Liver (tissue), 3 donors: ENCODE measurements around the gene MPRIP.

ENCODE experiments used
- RAD21 ChIP-seq, 2 donors: IDR thresholded peaks; 2 replicates each; pipeline ENCODE4 v1.6.1; 2016; ENCODE audit warnings: antibody characterized with exemption in 2 of 2, mild to moderate bottlenecking in 2 of 2
- RXRA ChIP-seq, 2 donors: IDR thresholded peaks; 2 replicates each; pipeline ENCODE4 v1.6.1; 2017 to 2018; ENCODE audit warnings: antibody characterized with exemption in 2 of 2, mild to moderate bottlenecking in 1 of 2
- TAF1 ChIP-seq: conservative IDR thresholded peaks from 2 replicates; pipeline ENCODE4 v1.6.1; 2016; ENCODE audit warnings: antibody characterized with exemption, mild to moderate bottlenecking
- TF ChIP-seq, protein P1 (sequence below): fragments of 150-350 bp; IDR thresholded peaks from 2 replicates; pipeline ENCODE4 v1.5.1; 2017; ENCODE audit warnings: improper control_type of control experiment, low read depth, low read length; ENCODE audit not compliant: missing input control
- TF ChIP-seq, protein P2 (sequence below): IDR thresholded peaks from 2 replicates; pipeline ENCODE4 v1.6.1; 2016; ENCODE audit warnings: antibody characterized with exemption
- TF ChIP-seq, protein P3 (sequence below): IDR thresholded peaks from 2 replicates; pipeline ENCODE4 v1.6.1; 2016; ENCODE audit warnings: antibody characterized with exemption
- donor health status: healthy.
- donor health status: healthy.

DNA sequence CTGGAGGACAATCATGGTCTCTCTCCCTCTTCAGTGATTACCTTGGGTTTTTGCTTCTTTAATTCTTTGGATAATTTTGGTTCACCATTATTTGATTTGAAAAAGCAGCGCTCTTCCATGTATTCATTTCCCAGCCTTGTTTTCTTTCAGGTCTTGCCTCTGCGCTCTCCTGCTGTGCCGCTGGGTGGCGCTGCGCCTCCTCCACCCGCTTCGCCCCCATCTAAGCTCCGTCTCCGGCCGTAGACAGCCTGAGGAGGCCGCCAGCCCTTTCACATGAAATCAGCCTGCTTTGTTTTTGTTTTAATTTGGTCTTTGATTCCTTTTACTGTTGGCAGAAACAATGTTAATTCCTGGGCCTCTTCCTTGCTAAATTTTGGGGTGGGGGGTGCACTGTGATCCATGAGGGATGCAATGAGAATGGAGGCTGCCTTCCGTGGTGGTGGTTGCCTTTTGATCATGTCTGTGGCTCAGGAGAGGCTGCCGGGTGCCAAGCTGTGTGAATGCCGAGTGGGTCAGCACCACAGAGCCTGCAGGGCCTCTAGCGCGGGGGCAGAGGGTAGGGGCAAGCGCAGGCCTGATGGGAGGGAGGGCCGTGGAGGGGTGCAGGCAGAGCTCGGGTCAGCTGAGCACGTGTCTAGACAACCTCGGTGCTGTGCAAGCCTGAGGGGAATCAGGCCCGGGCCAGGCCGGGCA is 99.7 kb downstream of the MPRIP start:
- TF ChIP-seq, protein P1, sequence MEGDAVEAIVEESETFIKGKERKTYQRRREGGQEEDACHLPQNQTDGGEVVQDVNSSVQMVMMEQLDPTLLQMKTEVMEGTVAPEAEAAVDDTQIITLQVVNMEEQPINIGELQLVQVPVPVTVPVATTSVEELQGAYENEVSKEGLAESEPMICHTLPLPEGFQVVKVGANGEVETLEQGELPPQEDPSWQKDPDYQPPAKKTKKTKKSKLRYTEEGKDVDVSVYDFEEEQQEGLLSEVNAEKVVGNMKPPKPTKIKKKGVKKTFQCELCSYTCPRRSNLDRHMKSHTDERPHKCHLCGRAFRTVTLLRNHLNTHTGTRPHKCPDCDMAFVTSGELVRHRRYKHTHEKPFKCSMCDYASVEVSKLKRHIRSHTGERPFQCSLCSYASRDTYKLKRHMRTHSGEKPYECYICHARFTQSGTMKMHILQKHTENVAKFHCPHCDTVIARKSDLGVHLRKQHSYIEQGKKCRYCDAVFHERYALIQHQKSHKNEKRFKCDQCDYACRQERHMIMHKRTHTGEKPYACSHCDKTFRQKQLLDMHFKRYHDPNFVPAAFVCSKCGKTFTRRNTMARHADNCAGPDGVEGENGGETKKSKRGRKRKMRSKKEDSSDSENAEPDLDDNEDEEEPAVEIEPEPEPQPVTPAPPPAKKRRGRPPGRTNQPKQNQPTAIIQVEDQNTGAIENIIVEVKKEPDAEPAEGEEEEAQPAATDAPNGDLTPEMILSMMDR: peak; percentile 53
- TF ChIP-seq TAF1: no peak
- TF ChIP-seq, protein P2, sequence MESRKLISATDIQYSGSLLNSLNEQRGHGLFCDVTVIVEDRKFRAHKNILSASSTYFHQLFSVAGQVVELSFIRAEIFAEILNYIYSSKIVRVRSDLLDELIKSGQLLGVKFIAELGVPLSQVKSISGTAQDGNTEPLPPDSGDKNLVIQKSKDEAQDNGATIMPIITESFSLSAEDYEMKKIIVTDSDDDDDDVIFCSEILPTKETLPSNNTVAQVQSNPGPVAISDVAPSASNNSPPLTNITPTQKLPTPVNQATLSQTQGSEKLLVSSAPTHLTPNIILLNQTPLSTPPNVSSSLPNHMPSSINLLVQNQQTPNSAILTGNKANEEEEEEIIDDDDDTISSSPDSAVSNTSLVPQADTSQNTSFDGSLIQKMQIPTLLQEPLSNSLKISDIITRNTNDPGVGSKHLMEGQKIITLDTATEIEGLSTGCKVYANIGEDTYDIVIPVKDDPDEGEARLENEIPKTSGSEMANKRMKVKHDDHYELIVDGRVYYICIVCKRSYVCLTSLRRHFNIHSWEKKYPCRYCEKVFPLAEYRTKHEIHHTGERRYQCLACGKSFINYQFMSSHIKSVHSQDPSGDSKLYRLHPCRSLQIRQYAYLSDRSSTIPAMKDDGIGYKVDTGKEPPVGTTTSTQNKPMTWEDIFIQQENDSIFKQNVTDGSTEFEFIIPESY: no peak
- TF ChIP-seq RAD21 (IDR thresholded peaks at IDR 0.05): peak; percentile 66 to 82
- TF ChIP-seq, protein P3, sequence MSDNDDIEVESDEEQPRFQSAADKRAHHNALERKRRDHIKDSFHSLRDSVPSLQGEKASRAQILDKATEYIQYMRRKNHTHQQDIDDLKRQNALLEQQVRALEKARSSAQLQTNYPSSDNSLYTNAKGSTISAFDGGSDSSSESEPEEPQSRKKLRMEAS: no peak
- no peak for TF ChIP-seq RXRA (IDR thresholded peaks at IDR 0.05)
